H9 (cell line): ENCODE measurements around the gene MRGPRX3. TPM values are rescaled to one million over a fixed set of nuclear protein-coding genes. Genes with fewer than 3 reads are reported as not detected.

Experiments used
- DNase-seq: peaks from one replicate; pipeline ENCODE4 v3.0.0-alpha.2; 2017
- H2AFZ ChIP-seq: one replicate; pipeline ENCODE4 v1.6.1; 2013; ENCODE audit warnings: mild to moderate bottlenecking, low read length, control low read depth, moderate library complexity
- H2AK5ac ChIP-seq: 2 replicates; pipeline ENCODE4 v1.6.1; 2013; ENCODE audit warnings: low read length, control low read depth, mixed read lengths; ENCODE audit not compliant: insufficient read length
- H2BK120ac ChIP-seq: one replicate; pipeline ENCODE4 v1.6.1; 2013; ENCODE audit warnings: low read depth, mild to moderate bottlenecking, low read length, control low read depth, inconsistent platforms; ENCODE audit not compliant: poor library complexity, severe bottlenecking
- H2BK12ac ChIP-seq: 2 replicates; pipeline ENCODE4 v1.6.1; 2013; ENCODE audit warnings: low read length, control low read depth, mixed read lengths, low read depth; ENCODE audit not compliant: insufficient read length
- H2BK15ac ChIP-seq: 2 replicates; pipeline ENCODE4 v1.6.1; 2013; ENCODE audit warnings: low read depth, low read length, control low read depth
- H2BK20ac ChIP-seq: one replicate; pipeline ENCODE4 v1.6.1; 2013; ENCODE audit warnings: low read depth, mild to moderate bottlenecking, low read length, control low read depth, inconsistent platforms; ENCODE audit not compliant: poor library complexity, severe bottlenecking
- H2BK5ac ChIP-seq: 2 replicates; pipeline ENCODE4 v1.6.1; 2013; ENCODE audit warnings: low read length, control low read depth, mixed read lengths; ENCODE audit not compliant: insufficient read length
- H3K14ac ChIP-seq: 2 replicates; pipeline ENCODE4 v1.6.1; 2013; ENCODE audit warnings: low read length, control low read depth; ENCODE audit not compliant: insufficient read depth
- H3K18ac ChIP-seq: 2 replicates; pipeline ENCODE4 v1.6.1; 2013; ENCODE audit warnings: low read depth, mild to moderate bottlenecking, mixed read lengths, low read length, control low read depth; ENCODE audit not compliant: insufficient read length
- H3K23ac ChIP-seq: 2 replicates; pipeline ENCODE4 v1.6.1; 2013; ENCODE audit warnings: low read length, control low read depth, mixed read lengths, low read depth; ENCODE audit not compliant: insufficient read length
- H3K23me2 ChIP-seq: 2 replicates; pipeline ENCODE4 v1.6.1; 2013; ENCODE audit warnings: low read depth, mild to moderate bottlenecking, mixed read lengths, low read length, control low read depth; ENCODE audit not compliant: insufficient read length, poor library complexity, severe bottlenecking
- H3K27ac ChIP-seq: 2 replicates; pipeline ENCODE4 v1.5.1; 2013; ENCODE audit warnings: low read length, control low read depth, mixed read lengths, low read depth; ENCODE audit not compliant: insufficient read length
- H3K27me3 ChIP-seq: 2 replicates; pipeline ENCODE4 v1.6.1; 2013; ENCODE audit warnings: low read length, control low read depth, inconsistent platforms; ENCODE audit not compliant: insufficient read depth
- H3K4ac ChIP-seq: 2 replicates; pipeline ENCODE4 v1.6.1; 2013; ENCODE audit warnings: low read depth, mild to moderate bottlenecking, control low read depth, inconsistent platforms, low read length, moderate library complexity
- H3K4me1 ChIP-seq: 2 replicates; pipeline ENCODE4 v1.6.1; 2013; ENCODE audit warnings: low read length, control low read depth, inconsistent platforms; ENCODE audit not compliant: insufficient read depth
- H3K4me2 ChIP-seq: 2 replicates; pipeline ENCODE4 v1.6.1; 2013; ENCODE audit warnings: low read length, control low read depth, mixed read lengths; ENCODE audit not compliant: insufficient read length, insufficient read depth
- H3K56ac ChIP-seq: 2 replicates; pipeline ENCODE4 v1.6.1; 2013; ENCODE audit warnings: low read depth, mild to moderate bottlenecking, mixed read lengths, low read length, control low read depth; ENCODE audit not compliant: insufficient read length
- H3K79me1 ChIP-seq: 2 replicates; pipeline ENCODE4 v1.6.1; 2013; ENCODE audit warnings: low read depth, mild to moderate bottlenecking, moderate library complexity, low read length, control low read depth, inconsistent platforms; ENCODE audit not compliant: insufficient read depth, poor library complexity, severe bottlenecking
- H3K79me2 ChIP-seq: 2 replicates; pipeline ENCODE4 v1.6.1; 2013; ENCODE audit warnings: low read length, control low read depth, inconsistent platforms; ENCODE audit not compliant: insufficient read depth
- H3K9ac ChIP-seq: 2 replicates; pipeline ENCODE4 v1.6.1; 2013; ENCODE audit warnings: low read length, control low read depth, mixed read lengths; ENCODE audit not compliant: insufficient read length; ENCODE audit errors: extremely low read depth
- H3K9me3 ChIP-seq: one replicate; pipeline ENCODE4 v1.6.1; 2013; ENCODE audit warnings: low read depth, low read length, inconsistent platforms; ENCODE audit not compliant: control insufficient read depth
- H3T11ph ChIP-seq: one replicate; pipeline ENCODE4 v1.6.1; 2013; ENCODE audit warnings: mild to moderate bottlenecking, low read length, control low read depth, inconsistent platforms
- H4K20me1 ChIP-seq: one replicate; pipeline ENCODE4 v1.6.1; 2013; ENCODE audit not compliant: control insufficient read depth, insufficient read length, insufficient read depth
- H4K5ac ChIP-seq: 2 replicates; pipeline ENCODE4 v1.6.1; 2013; ENCODE audit warnings: low read depth, mild to moderate bottlenecking, mixed read lengths, low read length, control low read depth; ENCODE audit not compliant: insufficient read length
- H4K8ac ChIP-seq: replicated peaks from 2 replicates; pipeline ENCODE4 v1.6.1; 2013; ENCODE audit warnings: low read length, control low read depth, mixed read lengths, low read depth; ENCODE audit not compliant: insufficient read length
- H4K91ac ChIP-seq: 2 replicates; pipeline ENCODE4 v1.6.1; 2013; ENCODE audit warnings: low read depth, mild to moderate bottlenecking, moderate library complexity, mixed read lengths, low read length, control low read depth; ENCODE audit not compliant: insufficient read length
- H3K27ac Mint-ChIP-seq, 3 experiments: 2 replicates in 2 of 3; 3 replicates in 1 of 3; pipeline ENCODE4 v1.8.0; 2020 to 2021; ENCODE audit warnings: mixed read lengths in 3 of 3, mild to moderate bottlenecking in 1 of 3, moderate library complexity in 1 of 3
- H3K27me3 Mint-ChIP-seq: 2 replicates; pipeline ENCODE4 v1.8.0; 2021; ENCODE audit warnings: low read depth, mild to moderate bottlenecking, moderate library complexity, mixed read lengths
- H3K36me3 Mint-ChIP-seq, 3 experiments: 2 replicates in 2 of 3; 3 replicates in 1 of 3; pipeline ENCODE4 v1.8.0; 2020 to 2021; ENCODE audit warnings: low read depth in 3 of 3, mixed read lengths in 3 of 3; ENCODE audit not compliant: insufficient read depth in 1 of 3
- H3K4me1 Mint-ChIP-seq, 2 experiments: 2 replicates each; pipeline ENCODE4 v1.8.0; 2020; ENCODE audit warnings: mixed read lengths in 2 of 2
- H3K4me3 Mint-ChIP-seq, 2 experiments: 2 replicates in 1 of 2; 3 replicates in 1 of 2; pipeline ENCODE4 v1.8.0; 2020 to 2021; ENCODE audit warnings: mild to moderate bottlenecking in 2 of 2, mixed read lengths in 2 of 2, moderate library complexity in 1 of 2
- H3K9me3 Mint-ChIP-seq, 2 experiments: 2 replicates in 1 of 2; 3 replicates in 1 of 2; pipeline ENCODE4 v1.8.0; 2020; ENCODE audit warnings: mild to moderate bottlenecking in 2 of 2, mixed read lengths in 2 of 2, moderate library complexity in 1 of 2
- WGBS: extraction: QIAGEN DNeasy Blood & Tissue Kit; methylation state at CpG from one replicate; pipeline ENCODE4 v1.1.7; 2013; ENCODE audit warnings: missing lambda C conversion rate, low lambda C conversion rate, mixed read lengths; ENCODE audit not compliant: insufficient read length; ENCODE audit errors: extremely low coverage; 5-methylcytosine and 5-hydroxymethylcytosine counted together
- total RNA-seq: library from RNA; stranded (reverse); gene quantifications from 2 replicates; pipeline ENCODE4 v1.2.1, GENCODE V29; 2021
- TF ChIP-seq, protein P1 (sequence below): fragments of 200-600 bp; sonication (generic); conservative IDR thresholded peaks from 3 replicates; pipeline ENCODE4 v1.8.0; 2021; ENCODE audit warnings: antibody characterized with exemption, mild to moderate bottlenecking

Gene MRGPRX3
- total RNA-seq, 1 experiment from 2014 or later, result not detected

DNA sequence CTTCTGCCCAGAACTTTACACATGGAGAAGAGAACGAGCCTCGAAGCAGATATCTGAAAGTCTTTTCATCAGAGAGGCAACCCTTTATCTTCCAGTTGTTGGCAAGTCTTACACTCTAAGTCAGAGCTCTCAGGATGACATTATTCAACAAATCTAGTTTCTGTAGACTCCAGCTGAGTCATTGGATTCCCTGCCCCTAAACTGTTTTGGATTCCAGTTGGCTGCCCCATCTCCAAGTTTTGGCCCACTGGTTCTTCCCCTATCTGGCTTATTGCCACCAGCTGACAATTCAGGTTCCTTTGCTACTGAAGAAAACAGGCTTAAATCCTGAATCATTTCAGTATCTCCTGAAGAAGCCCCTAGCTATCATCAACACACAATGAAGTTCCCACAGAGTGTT lies 40.6 kb upstream of the MRGPRX3 start:
- Histone ChIP-seq H2BK12ac (no peak overlapping the region), H3K18ac (no peak overlapping the region), H2BK120ac (no peak overlapping the region), H2AFZ (no peak overlapping the region), H4K20me1 (no peaks in the 10 kb centered on the region), H3K23me2 (no peaks in the 10 kb centered on the region), H3K27ac (no peak overlapping the region), H3K4me2 (no peak overlapping the region), H3K79me1 (no peaks in the 10 kb centered on the region), H2BK15ac (no peak overlapping the region), H3K4ac (no peak overlapping the region), H2AK5ac (no peak overlapping the region), H4K91ac (no peak overlapping the region), H3K9ac (no peak overlapping the region), H3K14ac (no peak overlapping the region), H3K4me1 (no peaks in the 10 kb centered on the region), H2BK20ac (no peak overlapping the region), H3T11ph (no peak overlapping the region), H4K8ac (no peak overlapping the region), H3K23ac (no peak overlapping the region), H3K9me3 (no peaks in the 10 kb centered on the region), H4K5ac (no peak overlapping the region), H2BK5ac (no peak overlapping the region), H3K79me2 (no peaks in the 10 kb centered on the region), H3K27me3 (no peaks in the 10 kb centered on the region), H3K56ac (no peak overlapping the region)
- Mint-ChIP-seq H3K9me3 (no peaks in the 10 kb centered on the region), H3K36me3 (peaks cover 27 to 74% (median 67%) of the 10 kb centered on the region in 3 experiments; a peak in 6 of 7 replicates), H3K27me3 (no peaks in the 10 kb centered on the region), H3K4me1 (no peaks in the 10 kb centered on the region), H3K27ac (peak overlapping the region in 2 of 3 experiments; percentile 68 to 70; a peak in 2 of 7 replicates), H3K4me3 (no peak overlapping the region)
- WGBS, result no CpG with 5 or more reads among the region's 2 CpGs
- TF ChIP-seq, protein P1, sequence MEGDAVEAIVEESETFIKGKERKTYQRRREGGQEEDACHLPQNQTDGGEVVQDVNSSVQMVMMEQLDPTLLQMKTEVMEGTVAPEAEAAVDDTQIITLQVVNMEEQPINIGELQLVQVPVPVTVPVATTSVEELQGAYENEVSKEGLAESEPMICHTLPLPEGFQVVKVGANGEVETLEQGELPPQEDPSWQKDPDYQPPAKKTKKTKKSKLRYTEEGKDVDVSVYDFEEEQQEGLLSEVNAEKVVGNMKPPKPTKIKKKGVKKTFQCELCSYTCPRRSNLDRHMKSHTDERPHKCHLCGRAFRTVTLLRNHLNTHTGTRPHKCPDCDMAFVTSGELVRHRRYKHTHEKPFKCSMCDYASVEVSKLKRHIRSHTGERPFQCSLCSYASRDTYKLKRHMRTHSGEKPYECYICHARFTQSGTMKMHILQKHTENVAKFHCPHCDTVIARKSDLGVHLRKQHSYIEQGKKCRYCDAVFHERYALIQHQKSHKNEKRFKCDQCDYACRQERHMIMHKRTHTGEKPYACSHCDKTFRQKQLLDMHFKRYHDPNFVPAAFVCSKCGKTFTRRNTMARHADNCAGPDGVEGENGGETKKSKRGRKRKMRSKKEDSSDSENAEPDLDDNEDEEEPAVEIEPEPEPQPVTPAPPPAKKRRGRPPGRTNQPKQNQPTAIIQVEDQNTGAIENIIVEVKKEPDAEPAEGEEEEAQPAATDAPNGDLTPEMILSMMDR, result no peak
- DNase-seq, result no peak
